ENCODE measurements around the gene CTNNA3.

GRCh38 chr10:66844176-66844942 lies 851.6 kb downstream of the CTNNA3 start:
- no peak for TF ChIP-seq CTCF (IDR thresholded peaks at IDR 0.05; ENCODE audit: low read depth, low read length, poor library complexity, severe bottlenecking)
- no peak for TF ChIP-seq EZH2phosphoT487 (IDR thresholded peaks at IDR 0.05; ENCODE audit: borderline replicate concordance, low read length)

Data from DOHH2 (cell line).